IMR-90 (cell line): ENCODE results near the gene COL25A1. TPM values are rescaled to one million over a fixed set of nuclear protein-coding genes. Genes with fewer than 3 reads are reported as not detected.

Experiments used
- ATAC-seq: fragments of 200-7000 bp; cut with Tn5 transposase; 2 replicates; pipeline ENCODE4 v1.9.1; 2020; ENCODE audit warnings: low read depth, mild to moderate bottlenecking, moderate library complexity
- BruUV-seq: library from RNA; stranded (reverse); fragments of 400-500 nt; replicated peaks from 2 replicates; lab custom pipeline; 2021; lab: Mats Ljungman, UMichigan
- CTCF ChIA-PET: fragments of 300-600 bp; formaldehyde crosslinking; extraction: SDS; loops from one replicate; lab custom pipeline; 2021; ENCODE audit warnings: antibody characterized with exemption; lab: Yijun Ruan, JAX
- POLR2A ChIA-PET: fragments of 300-600 bp; sonication (Branson Sonifier 250); formaldehyde crosslinking; loops from one replicate; lab custom pipeline; 2022; ENCODE audit warnings: antibody characterized with exemption; ENCODE audit not compliant: unreplicated experiment; lab: Charles Lee
- DNase-seq: peaks from one replicate; pipeline ENCODE4 v3.0.0; 2013
- H2AFZ ChIP-seq: replicated peaks from 2 replicates; pipeline ENCODE3; 2013; ENCODE audit warnings: low read length, mild to moderate bottlenecking; ENCODE audit not compliant: poor library complexity
- H2AK5ac ChIP-seq: 2 replicates; pipeline ENCODE4 v1.6.1; 2013; ENCODE audit warnings: low read depth, low read length, inconsistent platforms
- H2AK9ac ChIP-seq: replicated peaks from 2 replicates; pipeline ENCODE3; 2013; ENCODE audit warnings: mild to moderate bottlenecking, low read depth, low read length, moderate library complexity; ENCODE audit not compliant: poor library complexity
- H2BK120ac ChIP-seq: 2 replicates; pipeline ENCODE4 v1.6.1; 2013; ENCODE audit warnings: low read depth, low read length, inconsistent platforms
- H2BK15ac ChIP-seq: 3 replicates; pipeline ENCODE4 v1.6.1; 2013; ENCODE audit warnings: low read depth, low read length, inconsistent platforms
- H2BK20ac ChIP-seq: 2 replicates; pipeline ENCODE4 v1.6.1; 2013; ENCODE audit warnings: low read depth, mild to moderate bottlenecking, inconsistent platforms, low read length, moderate library complexity
- H2BK5ac ChIP-seq: 2 replicates; pipeline ENCODE4 v1.6.1; 2013; ENCODE audit warnings: mild to moderate bottlenecking, low read depth, low read length, inconsistent platforms; ENCODE audit not compliant: poor library complexity, severe bottlenecking
- H3K14ac ChIP-seq: replicated peaks from 2 replicates; pipeline ENCODE4 v1.6.1; 2013; ENCODE audit warnings: low read depth, low read length, inconsistent platforms
- H3K18ac ChIP-seq: 2 replicates; pipeline ENCODE4 v1.6.1; 2013; ENCODE audit warnings: low read depth, low read length, control low read depth
- H3K23ac ChIP-seq: 2 replicates; pipeline ENCODE4 v1.6.1; 2013; ENCODE audit warnings: low read depth, low read length, inconsistent platforms
- H3K27ac ChIP-seq: 2 replicates; pipeline ENCODE4 v1.5.1; 2013; ENCODE audit warnings: mild to moderate bottlenecking, control low read depth, low read length; ENCODE audit not compliant: insufficient read depth
- H3K27me3 ChIP-seq: 2 replicates; pipeline ENCODE4 v1.6.1; 2013; ENCODE audit warnings: low read length; ENCODE audit not compliant: control insufficient read depth, insufficient read depth
- H3K36me3 ChIP-seq: 2 replicates; pipeline ENCODE4 v1.6.1; 2013; ENCODE audit warnings: low read length, mixed read lengths; ENCODE audit not compliant: control insufficient read depth, insufficient read depth
- H3K4ac ChIP-seq: 2 replicates; pipeline ENCODE4 v1.6.1; 2013; ENCODE audit warnings: low read depth, low read length, inconsistent platforms
- H3K4me1 ChIP-seq: 2 replicates; pipeline ENCODE4 v1.6.1; 2013; ENCODE audit warnings: low read length, mixed read lengths; ENCODE audit not compliant: control insufficient read depth, insufficient read depth
- H3K4me2 ChIP-seq: 2 replicates; pipeline ENCODE4 v1.6.1; 2013; ENCODE audit warnings: low read depth, mild to moderate bottlenecking, control low read depth, low read length, moderate library complexity
- H3K4me3 ChIP-seq: 2 replicates; pipeline ENCODE4 v1.5.1; 2013; ENCODE audit warnings: low read depth, mild to moderate bottlenecking, control low read depth, low read length, moderate library complexity; ENCODE audit not compliant: insufficient read depth
- H3K56ac ChIP-seq: 2 replicates; pipeline ENCODE4 v1.6.1; 2013; ENCODE audit warnings: low read length, inconsistent platforms; ENCODE audit not compliant: insufficient read depth; ENCODE audit errors: extremely low read depth
- H3K79me1 ChIP-seq, 2 experiments: 2 replicates each; pipeline ENCODE4 v1.6.1; 2013; ENCODE audit warnings: low read length in 2 of 2, inconsistent platforms in 1 of 2, low read depth in 1 of 2
- H3K9ac ChIP-seq: 2 replicates; pipeline ENCODE4 v1.6.1; 2013; ENCODE audit warnings: low read depth, low read length, control low read depth
- H3K9me1 ChIP-seq: 2 replicates; pipeline ENCODE4 v1.6.1; 2013; ENCODE audit warnings: low read length, inconsistent platforms; ENCODE audit not compliant: insufficient read depth
- H3K9me3 ChIP-seq: 2 replicates; pipeline ENCODE4 v1.6.1; 2013; ENCODE audit warnings: low read length; ENCODE audit not compliant: control insufficient read depth, insufficient read depth
- H4K20me1 ChIP-seq: 2 replicates; pipeline ENCODE4 v1.6.1; 2013; ENCODE audit warnings: low read length, inconsistent platforms; ENCODE audit not compliant: insufficient read depth
- H4K5ac ChIP-seq: 2 replicates; pipeline ENCODE4 v1.6.1; 2013; ENCODE audit warnings: mild to moderate bottlenecking, low read depth, low read length, control low read depth
- H4K8ac ChIP-seq, 2 experiments: 2 replicates each; pipeline ENCODE4 v1.6.1; 2013; ENCODE audit warnings: low read depth in 2 of 2, low read length in 2 of 2, control low read depth in 1 of 2, inconsistent platforms in 1 of 2
- H4K91ac ChIP-seq: 2 replicates; pipeline ENCODE4 v1.6.1; 2013; ENCODE audit warnings: low read depth, low read length, inconsistent platforms; ENCODE audit not compliant: insufficient read depth
- CEBPB ChIP-seq: IDR thresholded peaks from 2 replicates; pipeline ENCODE4 v1.6.1; 2012; ENCODE audit warnings: low read depth, low read length, improper control_type of control experiment
- POLR2A ChIP-seq: IDR thresholded peaks from 2 replicates; pipeline ENCODE4 v1.6.1; 2012; ENCODE audit warnings: mild to moderate bottlenecking, low read depth, low read length
- dilution Hi-C: fragments of 300-500 bp; cut with HindIII; formaldehyde crosslinking; loops from one replicate; pipeline ENCODE4 v1.14.3; 2018; ENCODE audit warnings: low sequenced_read_pairs; ENCODE audit not compliant: unreplicated experiment
- in situ Hi-C: fragments of 300-500 bp; cut with MboI; formaldehyde crosslinking; loops from 3 replicates; pipeline ENCODE4 v1.14.3; 2019; ENCODE audit warnings: low sequenced_read_pairs, inconsistent platforms, mixed read lengths
- intact Hi-C: fragments of 100-400 bp; cut with micrococcal nuclease; formaldehyde crosslinking; loops from 2 replicates; pipeline ENCODE4 v1.10.0; 2022
- polyA plus RNA-seq, 3 experiments: library from polyadenylated mRNA; depleted of rRNA; stranded (reverse); fragments of >200 nt; gene quantifications; 2 replicates each; pipeline ENCODE4 v1.2.3, GENCODE V29; 2012; ENCODE audit warnings: low replicate concordance in 1 of 3
- total RNA-seq: library from RNA; depleted of rRNA; stranded (reverse); fragments of >200 nt; gene quantifications from 2 replicates; pipeline ENCODE4 v1.2.3, GENCODE V29; 2012

Gene COL25A1
- total and polyA plus RNA-seq, 2 of the 4 experiments (the other 2 are of a cell fraction) = under 0.01 to 0.05 TPM

- Histone ChIP-seq H3K56ac (no peak overlapping the region), H2BK20ac (no peak overlapping the region), H3K9me3 (no peaks in the 10 kb centered on the region), H2BK120ac (no peak overlapping the region), H3K14ac (no peak overlapping the region), H3K9me1 (no peaks in the 10 kb centered on the region), H3K36me3 (no peaks in the 10 kb centered on the region), H3K27ac (no peak overlapping the region), H3K4me2 (no peak overlapping the region), H4K20me1 (no peaks in the 10 kb centered on the region), H4K5ac (no peak overlapping the region), H3K9ac (no peak overlapping the region), H3K23ac (no peak overlapping the region), H3K18ac (no peak overlapping the region), H3K79me1 (no peaks in the 10 kb centered on the region), H3K27me3 (no peaks in the 10 kb centered on the region), H2AK5ac (no peak overlapping the region), H3K4ac (no peak overlapping the region), H4K91ac (no peak overlapping the region), H2AFZ (no peak overlapping the region), H4K8ac (no peak overlapping the region), H2BK5ac (no peak overlapping the region), H2BK15ac (no peak overlapping the region), H2AK9ac (no peak overlapping the region), H3K4me3 (no peak overlapping the region), H3K4me1 (no peaks in the 10 kb centered on the region; the same call in 1 of the 2 replicates)
- TF ChIP-seq POLR2A = no peak
- no peak for TF ChIP-seq CEBPB
- ChIA-PET POLR2A (no interaction called here), CTCF (no interaction called here)
- in situ Hi-C loops (no loop called here), intact Hi-C loops (no loop called here), dilution Hi-C loops (no loop called here)
- ATAC-seq = no peak
- BruUV-seq = no TSS peak
- no peak for DNase-seq
Measured at GRCh38 chr4:108930186-108930585, 372.3 kb downstream of the COL25A1 start.
